Measurements from ENCODE around the gene DAZ3.
"Not testable (repeated sequence)": the region's sequence is repeated elsewhere in the genome, so short reads cannot be mapped to it uniquely, and the experiment has no call there.

Gene DAZ3, protein sequence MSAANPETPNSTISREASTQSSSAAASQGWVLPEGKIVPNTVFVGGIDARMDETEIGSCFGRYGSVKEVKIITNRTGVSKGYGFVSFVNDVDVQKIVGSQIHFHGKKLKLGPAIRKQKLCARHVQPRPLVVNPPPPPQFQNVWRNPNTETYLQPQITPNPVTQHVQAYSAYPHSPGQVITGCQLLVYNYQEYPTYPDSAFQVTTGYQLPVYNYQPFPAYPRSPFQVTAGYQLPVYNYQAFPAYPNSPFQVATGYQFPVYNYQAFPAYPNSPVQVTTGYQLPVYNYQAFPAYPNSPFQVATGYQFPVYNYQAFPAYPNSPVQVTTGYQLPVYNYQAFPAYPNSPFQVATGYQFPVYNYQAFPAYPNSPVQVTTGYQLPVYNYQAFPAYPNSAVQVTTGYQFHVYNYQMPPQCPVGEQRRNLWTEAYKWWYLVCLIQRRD

DNA sequence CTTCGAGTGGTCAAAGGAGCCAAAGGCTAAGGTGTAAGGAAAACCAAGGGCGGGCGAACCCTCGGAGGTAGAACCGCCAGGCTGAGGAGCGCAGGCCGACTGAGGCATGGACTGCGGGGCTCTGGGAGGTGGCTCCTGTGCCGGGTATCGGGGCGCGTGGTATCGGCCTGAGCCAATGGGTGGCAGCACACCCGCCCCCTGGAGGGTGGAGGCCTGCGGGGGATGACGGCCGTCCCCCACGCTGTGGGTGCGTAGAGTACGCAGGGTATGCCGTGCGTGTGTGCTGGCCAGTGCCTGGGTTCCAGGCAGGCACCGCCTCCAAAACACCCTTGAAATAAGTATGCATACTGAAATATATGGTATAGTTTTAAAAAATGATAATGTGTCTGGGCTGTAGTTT is at the start of gene DAZ3:
Gene DAZ3, minus strand, starts transcription at position 101 of the 400 bp plus-strand sequence. CDS start 208 bp downstream, outside the sequence.
- not testable (repeated sequence) for DNase-seq

DNA sequence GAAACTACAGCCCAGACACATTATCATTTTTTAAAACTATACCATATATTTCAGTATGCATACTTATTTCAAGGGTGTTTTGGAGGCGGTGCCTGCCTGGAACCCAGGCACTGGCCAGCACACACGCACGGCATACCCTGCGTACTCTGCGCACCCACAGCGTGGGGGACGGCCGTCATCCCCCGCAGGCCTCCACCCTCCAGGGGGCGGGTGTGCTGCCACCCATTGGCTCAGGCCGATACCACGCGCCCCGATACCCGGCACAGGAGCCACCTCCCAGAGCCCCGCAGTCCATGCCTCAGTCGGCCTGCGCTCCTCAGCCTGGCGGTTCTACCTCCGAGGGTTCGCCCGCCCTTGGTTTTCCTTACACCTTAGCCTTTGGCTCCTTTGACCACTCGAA is 20.4 kb upstream of the DAZ3 start, which contains the start of gene DAZ4:
Gene DAZ4, plus strand, starts transcription at position 301 of the 400 bp plus-strand sequence. CDS start 208 bp downstream, outside the sequence.
- DNase-seq, result not testable (repeated sequence)

DNA sequence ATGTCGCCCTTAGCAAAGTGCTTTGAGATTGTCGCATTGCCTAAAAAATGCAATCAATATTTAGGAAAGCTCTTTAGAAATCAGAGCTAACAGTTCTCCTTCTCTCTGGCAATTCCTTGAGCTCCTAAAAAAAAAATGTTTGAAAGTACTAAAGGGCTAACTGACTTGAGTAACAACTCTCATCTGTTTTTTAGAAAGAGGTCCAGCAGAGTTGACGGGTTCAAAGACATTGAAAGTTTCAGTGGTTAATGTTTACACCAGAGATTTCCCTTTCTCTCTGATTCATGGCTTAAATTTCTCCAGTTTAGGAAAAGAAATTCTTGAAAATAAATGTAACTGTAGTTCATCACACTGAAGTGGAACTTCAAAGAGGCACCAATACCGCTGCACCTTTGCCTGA is 11.9 kb upstream of the DAZ3 start:
- DNase-seq, result not testable (repeated sequence)

DNA sequence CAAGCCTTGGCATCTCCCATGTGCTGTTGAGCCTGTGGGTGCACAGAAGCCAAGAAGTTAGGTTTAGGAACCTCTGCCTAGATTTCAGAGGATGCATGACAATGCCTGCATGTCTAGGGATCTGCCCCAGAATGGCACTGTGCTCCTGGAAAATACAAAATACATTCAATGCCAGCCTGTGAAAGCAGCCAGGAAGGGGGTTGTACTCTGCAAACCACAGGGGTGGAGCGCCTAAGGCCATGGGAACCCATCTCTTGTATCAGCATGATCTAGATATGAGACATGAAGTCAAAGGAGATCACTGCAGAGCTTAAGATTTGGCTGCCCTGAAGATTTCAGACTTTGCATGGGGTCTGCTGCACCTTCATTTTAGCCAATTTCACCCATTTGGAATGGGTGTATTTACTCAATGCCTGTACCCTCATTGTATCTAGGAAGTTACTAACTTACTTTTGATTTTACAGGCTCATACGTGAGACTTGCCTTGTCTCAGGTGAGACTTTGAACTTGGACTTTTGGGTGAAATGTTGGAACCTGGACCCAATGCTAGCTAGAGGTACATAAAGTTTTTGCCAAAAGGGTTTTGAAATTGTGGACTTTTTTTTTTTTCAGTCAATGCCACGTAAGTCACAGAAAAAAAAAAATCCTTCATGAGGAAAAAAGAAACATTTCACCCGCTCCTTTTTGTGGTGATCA is 11.1 kb upstream of the DAZ3 start:
- DNase-seq, result not testable (repeated sequence)

DNA sequence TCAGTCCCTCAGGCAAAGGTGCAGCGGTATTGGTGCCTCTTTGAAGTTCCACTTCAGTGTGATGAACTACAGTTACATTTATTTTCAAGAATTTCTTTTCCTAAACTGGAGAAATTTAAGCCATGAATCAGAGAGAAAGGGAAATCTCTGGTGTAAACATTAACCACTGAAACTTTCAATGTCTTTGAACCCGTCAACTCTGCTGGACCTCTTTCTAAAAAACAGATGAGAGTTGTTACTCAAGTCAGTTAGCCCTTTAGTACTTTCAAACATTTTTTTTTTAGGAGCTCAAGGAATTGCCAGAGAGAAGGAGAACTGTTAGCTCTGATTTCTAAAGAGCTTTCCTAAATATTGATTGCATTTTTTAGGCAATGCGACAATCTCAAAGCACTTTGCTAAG is 8.6 kb upstream of the DAZ3 start:
- not testable (repeated sequence) for DNase-seq
